Heart left ventricle (tissue), 16 donors: ENCODE results near the gene SDHB. TPM values are rescaled to one million over a fixed set of nuclear protein-coding genes. Genes with fewer than 3 reads are reported as not detected.

Experiments used
- ATAC-seq, 4 donors: fragments of 200-7000 bp; cut with Tn5 transposase; one replicate each; pipeline ENCODE4 v1.9.1; 2020 to 2022; ENCODE audit warnings: moderate library complexity in 4 of 4, mild to moderate bottlenecking in 3 of 4, moderate number of reproducible peaks in 1 of 4
- DNase-seq, 5 donors: peaks; one replicate each; pipeline ENCODE4 v3.0.0-alpha.2; 2020
- H3K27ac ChIP-seq, 12 donors: fragments of 200-600 bp; sonication (generic) in 4 of 12; one replicate each; pipeline versions ENCODE4 v1.5.0 to v1.8.0; 2016 to 2022; ENCODE audit warnings: mild to moderate bottlenecking in 2 of 12
- H3K27me3 ChIP-seq, 9 donors: fragments of 200-600 bp; sonication (generic) in 2 of 9; one replicate each; pipeline versions ENCODE4 v1.5.1 to v1.8.0; 2016 to 2022; ENCODE audit warnings: mild to moderate bottlenecking in 3 of 9
- H3K36me3 ChIP-seq, 9 donors: fragments of 200-600 bp; sonication (generic) in 2 of 9; one replicate each; pipeline versions ENCODE4 v1.5.0 to v1.8.0; 2018 to 2022; ENCODE audit warnings: mild to moderate bottlenecking in 2 of 9
- H3K4me1 ChIP-seq, 12 donors: fragments of 200-600 bp; sonication (generic) in 4 of 12; one replicate each; pipeline versions ENCODE4 v1.5.0 to v1.8.0; 2016 to 2022; ENCODE audit warnings: mild to moderate bottlenecking in 3 of 12
- H3K4me3 ChIP-seq, 12 donors: fragments of 200-600 bp; sonication (generic) in 4 of 12; one replicate each; pipeline versions ENCODE4 v1.5.0 to v1.8.0; 2017 to 2022; ENCODE audit warnings: mild to moderate bottlenecking in 9 of 12, moderate library complexity in 4 of 12
- H3K9me3 ChIP-seq, 12 donors: fragments of 200-600 bp; sonication (generic) in 4 of 12; one replicate each; pipeline versions ENCODE4 v1.5.0 to v1.8.0; 2016 to 2022; ENCODE audit warnings: mild to moderate bottlenecking in 1 of 12
- POLR2A ChIP-seq, 2 donors: fragments of 450-650 bp; IDR thresholded peaks; one replicate each; pipeline ENCODE4 v1.6.1; 2017; ENCODE audit warnings: antibody characterized with exemption in 2 of 2, mild to moderate bottlenecking in 2 of 2, moderate library complexity in 2 of 2
- WGBS, 4 donors: extraction: QIAGEN DNeasy Blood & Tissue Kit in 2 of 4; methylation state at CpG; one replicate each; pipeline versions ENCODE4 v1.1.5 to v1.1.7; 2013 to 2018; 5-methylcytosine and 5-hydroxymethylcytosine counted together
- intact Hi-C, 10 donors: fragments of 100-400 bp; cut with DNase I; formaldehyde crosslinking; loops; one replicate each; pipeline versions ENCODE4 v1.11.1 to v1.14.2; 2022
- polyA plus RNA-seq, 2 donors: library from polyadenylated mRNA; stranded (reverse); fragments of 200-250 nt; gene quantifications; one replicate each; pipeline ENCODE4 v1.2.3, GENCODE V29; 2013
- total RNA-seq, 9 donors: library from RNA; depleted of rRNA in 2 of 9; stranded (reverse); fragments of >200 nt in 2 of 9; fragmentation: NEBNext Ultra II Directional in 3 of 9; extraction: Animal tissue kit (Norgen Biotek cat#: 25700) in 3 of 9; gene quantifications; one replicate each; pipeline versions ENCODE4 v1.1.0 to v1.2.4, GENCODE V29; 2016 to 2023
- TF ChIP-seq, protein P1 (sequence below), 12 donors: fragments of 200-600 bp; sonication (generic) in 4 of 12; IDR thresholded peaks; one replicate each; pipeline versions ENCODE4 v1.5.0 to v1.8.0; 2018 to 2022; ENCODE audit warnings: antibody characterized with exemption in 12 of 12, mild to moderate bottlenecking in 5 of 12
- donor health status: ischemic (EF 13 %, LVEDD 7.1; RV severe dilation, severe dysfunction).
- donor health status: healthy with polysubstance abuse.
- donor health status: DM: no; HTN: yes; CAD: no.
- donor health status: DM: no; HTN: no; CAD: no.
- donor health status: ischemic (EF 25% LVEDD 6.9; RV normal size, moderate dysfunction).
- donor health status: ischemic (EF 25% LVEDD 5.7; RV mildly dilated, moderate dysfunction).
- donor health status: healthy.
- donor health status: DM: yes; HTN: yes; CAD: no.
- donor health status: ischemic (EF 35%, LVEDD 5.7; RV mildly dilated, moderate dysfunction).
- donor health status: nonischemic (EF 11% LVEDD 7.7; RV severe dilation, severe dysfunction).
- donor health status: DM: yes; HTN: yes; CAD: no.
- donor health status: PGD.
- donor health status: ischemic (EF 29% LVEDD 5.4; RV normal size, mild dysfunction).
- donor health status: nonischemic (EF 23%, LVEDD 6.1; RV moderate dilation, normal function).

SDHB gene
- total and polyA plus RNA-seq, 11 donors: 174 to 617 (median 341) TPM

GRCh38 chr1:16980473-16981268 lies 73.2 kb downstream of the SDHB start, which contains the start of gene MFAP2:
Gene MFAP2, minus strand, starts transcription at chr1:16980620. Its CDS starts 2,347 bp downstream, at chr1:16978273.
- no peak for TF ChIP-seq POLR2A (IDR thresholded peaks at IDR 0.05)
- TF ChIP-seq, protein P1, sequence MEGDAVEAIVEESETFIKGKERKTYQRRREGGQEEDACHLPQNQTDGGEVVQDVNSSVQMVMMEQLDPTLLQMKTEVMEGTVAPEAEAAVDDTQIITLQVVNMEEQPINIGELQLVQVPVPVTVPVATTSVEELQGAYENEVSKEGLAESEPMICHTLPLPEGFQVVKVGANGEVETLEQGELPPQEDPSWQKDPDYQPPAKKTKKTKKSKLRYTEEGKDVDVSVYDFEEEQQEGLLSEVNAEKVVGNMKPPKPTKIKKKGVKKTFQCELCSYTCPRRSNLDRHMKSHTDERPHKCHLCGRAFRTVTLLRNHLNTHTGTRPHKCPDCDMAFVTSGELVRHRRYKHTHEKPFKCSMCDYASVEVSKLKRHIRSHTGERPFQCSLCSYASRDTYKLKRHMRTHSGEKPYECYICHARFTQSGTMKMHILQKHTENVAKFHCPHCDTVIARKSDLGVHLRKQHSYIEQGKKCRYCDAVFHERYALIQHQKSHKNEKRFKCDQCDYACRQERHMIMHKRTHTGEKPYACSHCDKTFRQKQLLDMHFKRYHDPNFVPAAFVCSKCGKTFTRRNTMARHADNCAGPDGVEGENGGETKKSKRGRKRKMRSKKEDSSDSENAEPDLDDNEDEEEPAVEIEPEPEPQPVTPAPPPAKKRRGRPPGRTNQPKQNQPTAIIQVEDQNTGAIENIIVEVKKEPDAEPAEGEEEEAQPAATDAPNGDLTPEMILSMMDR (IDR thresholded peaks at IDR 0.05): no peak
- Histone ChIP-seq H3K4me1 (peaks cover 0 to 29% (median 17%) of the 10 kb centered on the region in 12 donors), H3K27me3 (peaks cover 0 to 23% (median 0%) of the 10 kb centered on the region in 9 donors), H3K4me3 (peak within 1 kb of the TSS; percentile 3 to 65 (median 48)), H3K36me3 (peaks cover 0 to 2% (median 0%) of the 10 kb centered on the region in 9 donors), H3K9me3 (no peaks in the 10 kb centered on the region), H3K27ac (peak within 1 kb of the TSS in 9 of 12 donors; percentile 8 to 77 (median 47))
- ATAC-seq (peak in 2 of 4 donors; percentile 16 to 21), DNase-seq (peak in 1 of 5 donors; percentile 43)
- WGBS, 4 donors: 11 to 28% (median 18%) methylated on average over 14 to 53 of the region's 53 CpGs
- intact Hi-C loops: loop anchor here in 1 of 10 donors (2.0 kb wide), 1 partner anchor 34 kb away; no protein-coding TSS in a partner anchor

- peak overlapping the region in 9 of 12 donors; percentile 13 to 77 (median 52) for H3K27ac ChIP-seq
Observed at GRCh38 chr1:16979475-16980327, 74.1 kb downstream of the SDHB start.

DNA sequence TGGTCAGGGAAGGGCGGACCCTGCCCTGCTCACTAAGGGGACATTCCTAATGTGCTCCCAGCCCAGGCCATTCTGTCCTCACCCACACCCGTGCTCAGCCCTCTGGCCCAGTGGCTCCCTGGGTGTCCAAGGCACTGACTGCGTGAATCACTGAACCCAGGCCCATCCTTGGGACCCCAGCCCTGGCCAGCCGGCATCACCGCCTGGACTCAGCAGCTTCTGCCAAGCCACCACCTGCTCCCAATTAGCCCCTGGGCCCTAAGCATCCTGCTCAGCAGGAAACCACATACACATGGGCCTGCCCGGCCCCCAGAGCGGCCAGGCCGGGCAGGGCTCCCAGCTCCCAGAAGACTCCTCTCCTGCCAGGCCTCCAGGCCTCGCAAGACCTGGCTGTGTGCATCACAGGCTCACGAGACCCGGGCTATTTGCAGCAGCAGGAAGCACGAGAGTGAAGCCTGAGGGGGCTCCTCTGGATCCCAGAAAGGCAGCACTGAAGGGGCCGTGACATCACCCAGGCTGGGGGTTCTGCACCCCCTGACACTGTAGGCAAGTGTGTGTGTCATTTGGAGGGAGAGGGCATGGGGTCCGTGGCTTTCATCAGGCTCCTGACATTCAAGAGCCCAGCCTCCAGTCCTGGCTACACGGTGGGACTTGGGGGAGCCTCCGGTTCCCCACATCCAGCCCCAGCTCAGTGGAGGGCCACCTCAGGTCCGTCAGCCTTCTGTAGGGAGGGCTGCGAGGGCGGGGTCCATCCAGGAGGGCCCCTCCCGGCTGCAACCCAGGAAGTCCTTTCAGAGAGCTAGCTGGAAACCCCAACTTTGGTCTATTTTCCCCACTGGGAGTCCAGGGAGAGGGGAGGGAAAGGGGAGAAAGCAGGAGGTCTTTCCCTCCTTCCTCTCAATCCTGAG lies 75.0 kb downstream of the SDHB start:
- Histone ChIP-seq H3K27ac (peak overlapping the region in 9 of 12 donors; percentile 13 to 77 (median 52)), H3K9me3 (no peaks in the 10 kb centered on the region), H3K36me3 (no peaks in the 10 kb centered on the region), H3K4me1 (peaks cover 0 to 26% (median 15%) of the 10 kb centered on the region in 12 donors), H3K27me3 (peaks cover 0 to 23% (median 0%) of the 10 kb centered on the region in 9 donors), H3K4me3 (peak overlapping the region in 7 of 12 donors; percentile 40 to 65 (median 50))
- DNase-seq: peak; percentile 52 to 81 (median 69)
- 45 to 65% (median 54%) methylated on average over 12 to 20 of the region's 20 CpGs for WGBS, 4 donors
- intact Hi-C loops: no loop called here
- TF ChIP-seq, protein P1 (IDR thresholded peaks at IDR 0.05): no peak
- TF ChIP-seq POLR2A (IDR thresholded peaks at IDR 0.05): no peak
- ATAC-seq: peak in 3 of 4 donors; percentile 72 to 84 (median 73)

More at GRCh38 chr1:16979475-16980327, 74.1 kb downstream of the SDHB start:
- Histone ChIP-seq H3K9me3 (no peaks in the 10 kb centered on the region), H3K4me1 (peaks cover 0 to 28% (median 17%) of the 10 kb centered on the region in 12 donors), H3K36me3 (no peaks in the 10 kb centered on the region), H3K4me3 (peak overlapping the region; percentile 2 to 65 (median 48)), H3K27me3 (peaks cover 0 to 23% (median 0%) of the 10 kb centered on the region in 9 donors)
- peak in 2 of 4 donors; percentile 5 to 38 for ATAC-seq
- intact Hi-C loops: loop anchor here in 1 of 10 donors (2.0 kb wide), 1 partner anchor 35 kb away; no protein-coding TSS in a partner anchor
- WGBS, 4 donors: 16 to 17% (median 17%) methylated on average over 36 to 44 of the region's 44 CpGs
- no peak for TF ChIP-seq POLR2A (IDR thresholded peaks at IDR 0.05)
- TF ChIP-seq, protein P1 (IDR thresholded peaks at IDR 0.05): no peak
- DNase-seq: peak in 2 of 5 donors; percentile 47 to 57
